ENCODE results near the gene UBE2E1. TPM values are rescaled to one million over a fixed set of nuclear protein-coding genes. Genes with fewer than 3 reads are reported as not detected.

UBE2E1 gene
- total and polyA plus RNA-seq, 4 donors = 6.6 to 31.8 (median 25.4) TPM

GRCh38 chr3:23778446-23778845 lies 27.3 kb upstream of the UBE2E1 start:
- Histone ChIP-seq H3K9me3 (ENCODE audit: control insufficient read depth in 4 of 4, low read length in 3 of 4) (no peaks in the 10 kb centered on the region), H3K9ac (ENCODE audit: low read depth in 1 of 2, low read length in 2 of 2) (no peak overlapping the region), H3K4me3 (ENCODE audit: low read depth in 1 of 3, low read length in 3 of 3) (no peak overlapping the region), H3K27me3 (ENCODE audit: control insufficient read depth in 4 of 4, insufficient read depth in 4 of 4, low read length in 3 of 4) (peaks cover 0 to 2% (median 0%) of the 10 kb centered on the region in 4 donors), H3K27ac (ENCODE audit: low read depth in 1 of 2, low read length in 2 of 2) (no peak overlapping the region), H3K36me3 (ENCODE audit: control insufficient read depth in 4 of 4, insufficient read depth in 3 of 4, low read depth in 1 of 4, low read length in 3 of 4) (no peaks in the 10 kb centered on the region), H3K4me1 (ENCODE audit: control insufficient read depth in 4 of 4, insufficient read depth in 4 of 4, low read length in 3 of 4) (no peaks in the 10 kb centered on the region)
- DNase-seq (ENCODE audit: low spot score) = no peak
- 94% methylated on average over 2 of the region's 2 CpGs for WGBS
- TF ChIP-seq REST (IDR thresholded peaks at IDR 0.05) (no peak), HNF4G (IDR thresholded peaks at IDR 0.05) (no peak), NR2F2 (IDR thresholded peaks at IDR 0.05) (no peak), TAF1 (conservative IDR thresholded peaks at IDR 0.05) (no peak)

GRCh38 chr3:23779841-23780240 lies 25.9 kb upstream of the UBE2E1 start:
- Histone ChIP-seq H3K9me3 (ENCODE audit: control insufficient read depth in 4 of 4, low read length in 3 of 4) (no peaks in the 10 kb centered on the region), H3K36me3 (ENCODE audit: control insufficient read depth in 4 of 4, insufficient read depth in 3 of 4, low read depth in 1 of 4, low read length in 3 of 4) (no peaks in the 10 kb centered on the region), H3K27me3 (ENCODE audit: control insufficient read depth in 4 of 4, insufficient read depth in 4 of 4, low read length in 3 of 4) (peaks cover 0 to 2% (median 0%) of the 10 kb centered on the region in 4 donors), H3K4me1 (ENCODE audit: control insufficient read depth in 4 of 4, insufficient read depth in 4 of 4, low read length in 3 of 4) (no peaks in the 10 kb centered on the region), H3K27ac (ENCODE audit: low read depth in 1 of 2, low read length in 2 of 2) (no peak overlapping the region), H3K4me3 (ENCODE audit: low read depth in 1 of 3, low read length in 3 of 3) (no peak overlapping the region), H3K9ac (ENCODE audit: low read depth in 1 of 2, low read length in 2 of 2) (no peak overlapping the region)
- 80% methylated on average over 3 of the region's 3 CpGs for WGBS
- no peak for TF ChIP-seq TAF1 (conservative IDR thresholded peaks at IDR 0.05)
- no peak for TF ChIP-seq NR2F2 (IDR thresholded peaks at IDR 0.05)
- TF ChIP-seq JUND (IDR thresholded peaks at IDR 0.05) = no peak
- TF ChIP-seq RAD21 (IDR thresholded peaks at IDR 0.05) = no peak
- no peak for TF ChIP-seq EGR1 (IDR thresholded peaks at IDR 0.05; ENCODE audit: low read depth in 2 of 2)
- no peak for TF ChIP-seq YY1 (IDR thresholded peaks at IDR 0.05)
- no peak for TF ChIP-seq HNF4A (conservative IDR thresholded peaks at IDR 0.05)
- TF ChIP-seq HNF4G (IDR thresholded peaks at IDR 0.05) = no peak
- TF ChIP-seq SP1 (IDR thresholded peaks at IDR 0.05) = no peak
- no peak for TF ChIP-seq ATF3 (IDR thresholded peaks at IDR 0.05)
- TF ChIP-seq GABPA (IDR thresholded peaks at IDR 0.05 in 1 of 2, conservative IDR thresholded peaks at IDR 0.05 in 1 of 2) = no peak
- no peak for DNase-seq (ENCODE audit: low spot score)

- Histone ChIP-seq H3K4me3 (ENCODE audit: low read depth in 1 of 3, low read length in 3 of 3) (no peak overlapping the region), H3K36me3 (ENCODE audit: control insufficient read depth in 4 of 4, insufficient read depth in 3 of 4, low read depth in 1 of 4, low read length in 3 of 4) (no peaks in the 10 kb centered on the region), H3K9ac (ENCODE audit: low read depth in 1 of 2, low read length in 2 of 2) (no peak overlapping the region), H3K27ac (ENCODE audit: low read depth in 1 of 2, low read length in 2 of 2) (no peak overlapping the region), H3K27me3 (ENCODE audit: control insufficient read depth in 4 of 4, insufficient read depth in 4 of 4, low read length in 3 of 4) (peaks cover 0 to 2% (median 0%) of the 10 kb centered on the region in 4 donors), H3K4me1 (ENCODE audit: control insufficient read depth in 4 of 4, insufficient read depth in 4 of 4, low read length in 3 of 4) (no peaks in the 10 kb centered on the region), H3K9me3 (ENCODE audit: control insufficient read depth in 4 of 4, low read length in 3 of 4) (no peaks in the 10 kb centered on the region)
- TF ChIP-seq EGR1 (IDR thresholded peaks at IDR 0.05; ENCODE audit: low read depth in 2 of 2) = no peak
- DNase-seq (ENCODE audit: low spot score) = no peak
- 100% methylated on average over 1 of the region's 1 CpG for WGBS
Measured at GRCh38 chr3:23781051-23781450, 24.7 kb upstream of the UBE2E1 start.

All from liver (tissue), 9 donors.